C4-2B (cell line): ENCODE results near the gene PTN.

Experiments
- CTCF ChIP-seq: fragments of 450-650 bp; conservative IDR thresholded peaks from 2 replicates; pipeline ENCODE4 v1.5.1; 2017; ENCODE audit warnings: mild to moderate bottlenecking
- ZFX ChIP-seq: fragments of 450-650 bp; IDR thresholded peaks from 2 replicates; pipeline ENCODE4 v1.6.1; 2017

GRCh38 chr7:137354961-137355360 lies 11.4 kb upstream of the PTN start:
- TF ChIP-seq CTCF (no peak), ZFX (no peak)
